GM12892 (cell line): ENCODE measurements around the gene JCAD.

Experiments used
- POLR2A ChIP-seq: IDR thresholded peaks from 2 replicates; pipeline ENCODE4 v1.6.1; 2011; ENCODE audit warnings: low read depth, low read length, control low read depth
- POLR2AphosphoS5 ChIP-seq: IDR thresholded peaks from 2 replicates; pipeline ENCODE4 v1.6.1; 2011; ENCODE audit warnings: low read depth, low read length, control low read depth
- TAF1 ChIP-seq: IDR thresholded peaks from 2 replicates; pipeline ENCODE4 v1.6.1; 2011; ENCODE audit warnings: low read depth, mild to moderate bottlenecking, control low read depth, low read length, borderline replicate concordance

DNA sequence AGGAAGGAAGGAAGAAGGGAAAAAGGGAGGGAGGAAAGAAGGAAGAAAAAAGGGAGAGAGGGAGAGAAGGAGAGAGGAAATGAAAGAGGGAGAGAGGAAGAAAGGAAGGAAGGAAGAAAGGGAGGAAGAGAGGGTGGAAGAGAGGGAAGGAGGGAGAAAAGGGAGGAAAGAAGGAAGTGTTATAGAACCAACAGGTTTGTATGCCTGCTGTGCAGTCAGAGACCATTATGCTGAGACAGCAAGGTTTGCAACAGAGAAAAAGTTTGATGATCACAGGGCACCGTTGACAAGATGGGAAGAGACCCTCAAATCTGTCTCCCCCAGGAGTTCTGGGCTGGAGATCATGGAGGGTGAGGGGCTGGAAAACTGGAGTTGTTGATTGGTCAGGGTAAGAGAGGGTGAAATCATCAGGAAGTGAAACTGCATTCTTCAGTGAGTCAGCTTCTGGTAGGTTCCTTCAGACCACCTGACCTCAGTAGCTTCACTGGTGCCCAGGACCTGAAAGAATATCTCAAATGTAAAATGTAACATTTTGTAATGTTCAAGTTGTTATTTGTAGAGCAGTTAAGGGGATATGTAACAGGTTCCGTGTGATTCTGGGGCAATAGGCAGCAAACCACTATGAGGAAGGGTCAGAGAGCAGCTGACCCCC is 76.3 kb downstream of the JCAD start:
- TF ChIP-seq TAF1 = no peak
- no peak for TF ChIP-seq POLR2A
- no peak for TF ChIP-seq POLR2AphosphoS5
